Coronary artery (tissue), 2 donors: ENCODE results near the gene BRIP1.
"Not testable (repeated sequence)": the region's sequence is repeated elsewhere in the genome, so short reads cannot be mapped to it uniquely, and the experiment has no call there.

ENCODE experiments used
- DNase-seq: peaks from one replicate; pipeline ENCODE4 v3.0.0-alpha.2; 2017; ENCODE audit warnings: low spot score
- H3K27ac ChIP-seq, 2 donors: fragments of 200-600 bp; sonication (generic); one replicate each; pipeline ENCODE4 v1.5.1; 2016 to 2019
- H3K4me3 ChIP-seq: fragments of 200-600 bp; sonication (generic); 2 replicates; pipeline ENCODE4 v1.5.1; 2016; ENCODE audit warnings: mild to moderate bottlenecking, moderate library complexity
- TF ChIP-seq, protein P1 (sequence below): fragments of 200-600 bp; sonication (generic); IDR thresholded peaks from one replicate; pipeline ENCODE4 v1.5.1; 2019; ENCODE audit warnings: antibody characterized with exemption

Gene BRIP1

DNA sequence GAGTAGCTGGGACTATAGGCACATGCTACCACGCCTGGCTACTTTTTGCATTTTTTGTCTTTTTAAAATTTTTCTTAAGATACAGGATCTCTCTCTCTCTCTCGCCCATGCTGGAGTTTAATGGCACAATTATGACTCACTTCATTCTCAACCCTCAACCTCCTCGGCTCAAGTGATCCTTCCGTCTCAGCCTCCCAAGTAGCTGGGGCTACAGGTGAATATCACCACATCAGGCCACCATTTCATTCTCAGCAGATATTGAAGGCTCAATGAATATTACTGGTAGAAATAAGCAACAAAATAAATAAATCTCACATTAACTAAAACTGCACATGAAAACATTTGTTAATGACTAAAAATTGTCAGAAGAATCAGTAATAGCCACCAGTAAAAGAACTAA, 41.7 kb downstream of the BRIP1 start:
- Histone ChIP-seq H3K27ac (no peak overlapping the region), H3K4me3 (no peak overlapping the region)
- TF ChIP-seq, protein P1, sequence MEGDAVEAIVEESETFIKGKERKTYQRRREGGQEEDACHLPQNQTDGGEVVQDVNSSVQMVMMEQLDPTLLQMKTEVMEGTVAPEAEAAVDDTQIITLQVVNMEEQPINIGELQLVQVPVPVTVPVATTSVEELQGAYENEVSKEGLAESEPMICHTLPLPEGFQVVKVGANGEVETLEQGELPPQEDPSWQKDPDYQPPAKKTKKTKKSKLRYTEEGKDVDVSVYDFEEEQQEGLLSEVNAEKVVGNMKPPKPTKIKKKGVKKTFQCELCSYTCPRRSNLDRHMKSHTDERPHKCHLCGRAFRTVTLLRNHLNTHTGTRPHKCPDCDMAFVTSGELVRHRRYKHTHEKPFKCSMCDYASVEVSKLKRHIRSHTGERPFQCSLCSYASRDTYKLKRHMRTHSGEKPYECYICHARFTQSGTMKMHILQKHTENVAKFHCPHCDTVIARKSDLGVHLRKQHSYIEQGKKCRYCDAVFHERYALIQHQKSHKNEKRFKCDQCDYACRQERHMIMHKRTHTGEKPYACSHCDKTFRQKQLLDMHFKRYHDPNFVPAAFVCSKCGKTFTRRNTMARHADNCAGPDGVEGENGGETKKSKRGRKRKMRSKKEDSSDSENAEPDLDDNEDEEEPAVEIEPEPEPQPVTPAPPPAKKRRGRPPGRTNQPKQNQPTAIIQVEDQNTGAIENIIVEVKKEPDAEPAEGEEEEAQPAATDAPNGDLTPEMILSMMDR: no peak
- no peak for DNase-seq

DNA sequence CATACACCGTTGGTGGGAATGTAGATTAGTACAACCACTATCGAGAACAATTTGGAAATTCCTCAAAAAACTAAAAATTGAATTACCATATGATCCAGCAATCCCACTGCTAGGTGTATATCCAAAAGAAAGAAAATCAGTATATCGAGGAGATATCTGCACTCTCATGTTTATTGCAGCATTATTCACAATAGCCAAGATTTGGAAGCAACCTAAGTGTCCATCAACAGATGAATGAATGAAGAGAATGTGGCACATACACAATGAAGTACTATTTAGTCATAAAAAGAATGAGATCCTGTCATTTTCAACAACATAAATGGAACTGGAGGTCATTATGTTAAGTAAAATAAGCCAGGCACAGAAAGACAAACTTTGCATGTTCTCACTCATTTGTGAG, 44.1 kb downstream of the BRIP1 start:
- not testable (repeated sequence) for DNase-seq, H3K4me3 ChIP-seq

GRCh38 chr17:61818225-61818624, 45.1 kb downstream of the BRIP1 start:
- TF ChIP-seq, protein P1: no peak
- H3K4me3 ChIP-seq: no peak overlapping the region
- H3K27ac ChIP-seq: no peak overlapping the region
- no peak for DNase-seq

More for the DNA sequence above, 44.1 kb downstream of the BRIP1 start:
- not testable (repeated sequence) for H3K27ac ChIP-seq

- H3K27ac ChIP-seq: no peak overlapping the region
- TF ChIP-seq, protein P1: no peak
- no peak overlapping the region for H3K4me3 ChIP-seq
- DNase-seq: no peak
Measured at GRCh38 chr17:61817452-61817851, 45.9 kb downstream of the BRIP1 start.

DNA sequence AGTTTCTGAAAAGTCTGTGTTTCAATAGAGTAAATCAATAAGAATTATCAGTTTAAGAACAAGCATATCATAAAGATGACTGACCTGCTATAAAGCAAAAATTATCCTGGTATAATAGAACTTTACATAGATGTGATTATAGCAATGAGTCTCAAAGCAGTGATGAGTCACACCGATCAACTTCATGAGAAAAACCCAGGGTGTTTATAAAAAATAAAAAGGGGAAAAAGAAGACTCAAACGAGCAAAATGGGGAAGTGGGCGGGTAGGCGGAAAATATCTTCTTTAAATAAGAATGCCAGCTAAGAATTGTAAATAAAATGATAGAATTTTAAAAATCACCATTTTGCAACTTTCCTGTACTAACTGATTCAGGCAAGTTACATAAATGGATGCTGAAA, 46.8 kb downstream of the BRIP1 start:
- no peak for DNase-seq
- no peak overlapping the region for H3K4me3 ChIP-seq
- H3K27ac ChIP-seq: no peak overlapping the region
- TF ChIP-seq, protein P1: no peak

GRCh38 chr17:61815863-61816503, 47.3 kb downstream of the BRIP1 start:
- Histone ChIP-seq H3K27ac (no peak overlapping the region), H3K4me3 (no peak overlapping the region)
- TF ChIP-seq, protein P1: no peak
- no peak for DNase-seq

GRCh38 chr17:61814485-61814884, 48.8 kb downstream of the BRIP1 start:
- TF ChIP-seq, protein P1: no peak
- H3K4me3 ChIP-seq: no peak overlapping the region
- DNase-seq: no peak
- H3K27ac ChIP-seq: no peak overlapping the region

DNA sequence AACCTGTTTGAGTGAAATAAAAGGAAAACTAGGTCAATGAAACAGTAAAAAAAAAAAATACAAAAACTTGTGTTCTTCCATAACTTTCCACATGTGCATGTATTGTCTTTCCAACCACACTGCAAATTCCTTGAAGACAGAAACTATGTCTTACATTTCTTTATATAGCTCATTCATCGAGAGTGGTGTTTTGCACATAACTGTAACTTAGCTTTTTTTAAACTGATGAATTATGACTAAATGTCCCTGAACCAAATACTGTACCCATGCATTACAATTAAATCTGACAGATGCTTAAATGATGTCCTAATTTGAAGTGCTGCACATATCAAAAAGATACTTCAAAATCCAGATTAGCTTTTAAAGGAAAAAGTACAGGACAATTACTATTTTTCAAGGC, 50.1 kb downstream of the BRIP1 start:
- no peak overlapping the region for H3K27ac ChIP-seq
- no peak for DNase-seq
- TF ChIP-seq, protein P1: no peak
- no peak overlapping the region for H3K4me3 ChIP-seq
